HG03520 (cell line): ENCODE results near the gene PPP1R9B.

Experiments
- ATAC-seq: cut with Tn5 transposase; IDR thresholded peaks from one replicate; pipeline ENCODE4 v1.9.1; 2021; ENCODE audit warnings: mild to moderate bottlenecking, moderate library complexity; ENCODE audit not compliant: unreplicated experiment

Gene PPP1R9B

DNA sequence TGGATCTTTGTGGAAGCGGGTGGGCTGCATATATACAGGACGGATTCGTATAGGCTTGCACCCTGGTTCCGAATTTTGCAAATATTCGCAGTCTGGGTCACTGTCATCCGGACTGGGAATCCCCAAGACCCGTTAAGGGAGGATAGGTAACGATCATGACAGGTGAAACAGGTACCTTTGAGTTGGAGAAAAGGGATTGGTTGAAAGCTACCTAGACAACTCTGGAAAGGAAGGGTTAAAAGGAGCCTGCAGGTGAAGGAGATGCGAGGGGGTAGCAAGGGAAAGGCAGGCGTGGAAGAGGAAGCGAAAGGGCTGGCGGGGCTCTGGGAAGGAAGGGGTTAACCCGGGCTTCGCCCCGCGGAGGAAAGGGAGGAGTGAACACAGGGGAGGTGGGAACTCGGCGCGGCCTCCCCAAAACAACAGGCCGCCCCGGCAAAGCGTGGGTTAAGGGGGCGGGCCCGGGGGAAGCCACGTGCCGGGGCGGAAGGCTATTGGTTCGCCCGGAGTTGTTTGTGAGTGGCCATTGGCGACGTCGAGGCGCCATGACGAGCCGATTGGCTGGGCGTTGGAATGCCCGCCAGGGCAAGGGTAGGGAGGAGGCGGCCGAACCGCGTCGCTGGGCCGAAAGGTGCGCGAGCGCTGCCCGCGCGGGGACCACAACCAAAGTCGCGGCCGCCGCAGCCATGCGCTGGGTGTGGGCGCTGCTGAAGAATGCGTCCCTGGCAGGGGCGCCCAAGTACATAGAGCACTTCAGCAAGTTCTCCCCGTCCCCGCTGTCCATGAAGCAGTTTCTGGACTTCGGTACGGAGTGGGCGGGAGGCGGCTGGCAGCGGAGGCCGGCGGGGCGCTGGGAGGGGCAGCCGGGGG lies 55.5 kb downstream of the PPP1R9B start, which contains the start of gene PDK2:
Gene PDK2, plus strand, starts transcription at position 599 of the 867 bp plus-strand sequence. Its CDS starts 85 bp downstream, at position 684.
- peak; percentile 92 for ATAC-seq

- no peak for ATAC-seq
Measured at GRCh38 chr17:50094243-50094752, 56.2 kb downstream of the PPP1R9B start.

DNA sequence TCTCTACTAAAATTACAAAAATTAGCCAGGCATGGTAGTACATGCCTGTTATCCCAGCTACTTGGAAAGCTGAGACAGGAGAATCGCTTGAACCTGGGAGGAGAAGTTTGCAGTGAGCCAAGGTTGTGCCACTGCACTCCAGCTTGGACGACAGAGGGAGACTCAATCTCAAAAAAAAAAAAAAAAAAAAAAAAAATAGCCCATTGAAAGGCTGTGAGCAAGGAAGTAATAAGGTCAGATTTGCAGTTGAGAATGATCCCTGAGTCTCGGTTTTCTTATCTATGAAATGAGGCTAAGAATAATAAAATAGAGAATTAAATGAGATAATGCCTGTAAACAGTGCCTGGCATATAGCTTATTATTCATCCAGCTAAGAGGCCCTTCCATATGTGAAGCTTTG lies 56.7 kb downstream of the PPP1R9B start:
- ATAC-seq = no peak

DNA sequence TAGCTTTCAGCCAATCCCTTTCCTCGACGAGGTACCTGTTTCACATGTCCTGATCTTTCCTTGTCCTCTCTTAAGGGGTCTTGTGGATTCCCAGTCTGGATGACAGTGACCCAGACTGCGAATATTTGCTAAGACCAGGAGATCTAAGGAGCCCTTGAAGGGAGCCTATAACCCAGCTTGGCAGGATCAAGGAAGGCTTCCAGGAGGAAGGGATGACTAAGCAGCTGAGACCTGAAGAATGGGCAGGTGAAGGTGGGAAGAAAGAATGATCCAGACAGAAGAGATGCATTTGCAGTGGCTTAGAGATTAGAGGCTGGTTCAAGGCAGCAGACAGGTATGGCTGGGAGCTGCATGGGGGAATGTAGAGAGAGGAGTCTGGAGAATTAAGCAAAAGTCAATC lies 57.2 kb downstream of the PPP1R9B start:
- ATAC-seq = no peak

GRCh38 chr17:50091918-50092285 lies 58.6 kb downstream of the PPP1R9B start:
- no peak for ATAC-seq

GRCh38 chr17:50090971-50091917 lies 59.2 kb downstream of the PPP1R9B start:
- ATAC-seq = no peak

DNA sequence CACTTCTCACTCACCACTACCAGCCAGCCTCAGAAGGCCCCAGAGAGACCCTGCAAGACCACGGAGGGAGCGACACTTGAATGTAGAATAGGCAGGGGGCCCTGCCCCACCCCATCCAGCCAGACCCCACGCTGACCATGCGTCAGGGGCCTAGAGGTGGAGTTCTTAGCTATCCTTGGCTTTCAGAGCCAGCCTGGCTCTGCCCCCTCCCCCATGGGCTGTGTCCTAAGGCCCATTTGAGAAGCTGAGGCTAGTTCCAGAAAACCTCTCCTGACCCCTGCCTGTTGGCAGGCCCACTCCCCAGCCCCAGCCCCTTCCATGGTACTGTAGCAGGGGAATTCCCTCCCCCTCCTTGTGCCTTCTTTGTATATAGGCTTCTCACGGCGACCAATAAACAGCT lies 60.4 kb downstream of the PPP1R9B start:
- no peak for ATAC-seq

DNA sequence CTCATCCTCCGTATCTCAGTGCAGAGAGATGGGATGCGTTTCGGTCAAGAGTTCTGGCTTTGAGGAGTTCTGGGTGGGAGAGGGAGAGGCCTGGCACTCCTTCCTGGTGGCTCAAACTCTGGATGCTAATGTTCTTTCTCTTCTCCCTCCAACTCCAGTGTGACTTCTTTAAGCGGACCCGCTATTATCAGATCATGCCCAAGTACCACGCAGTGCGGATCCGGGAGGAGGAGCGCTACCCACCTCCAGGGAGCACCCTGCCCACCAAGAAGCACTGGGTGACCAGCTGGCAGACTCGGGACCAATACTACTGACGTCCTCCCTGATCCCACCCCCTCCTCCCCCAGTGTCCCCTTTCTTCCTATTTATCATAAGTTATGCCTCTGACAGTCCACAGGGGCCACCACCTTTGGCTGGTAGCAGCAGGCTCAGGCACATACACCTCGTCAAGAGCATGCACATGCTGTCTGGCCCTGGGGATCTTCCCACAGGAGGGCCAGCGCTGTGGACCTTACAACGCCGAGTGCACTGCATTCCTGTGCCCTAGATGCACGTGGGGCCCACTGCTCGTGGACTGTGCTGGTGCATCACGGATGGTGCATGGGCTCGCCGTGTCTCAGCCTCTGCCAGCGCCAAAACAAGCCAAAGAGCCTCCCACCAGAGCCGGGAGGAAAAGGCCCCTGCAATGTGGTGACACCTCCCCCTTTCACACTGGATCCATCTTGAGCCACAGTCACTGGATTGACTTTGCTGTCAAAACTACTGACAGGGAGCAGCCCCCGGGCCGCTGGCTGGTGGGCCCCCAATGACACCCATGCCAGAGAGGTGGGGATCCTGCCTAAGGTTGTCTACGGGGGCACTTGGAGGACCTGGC lies 61.3 kb downstream of the PPP1R9B start:
- ATAC-seq = no peak

- ATAC-seq = no peak
Measured at GRCh38 chr17:50087912-50088405, 62.5 kb downstream of the PPP1R9B start.

GRCh38 chr17:50087246-50087911 lies 63.1 kb downstream of the PPP1R9B start:
- peak; percentile 58 for ATAC-seq
